ENCODE results near the gene ZNF480. TPM values are rescaled to one million over a fixed set of nuclear protein-coding genes. Genes with fewer than 3 reads are reported as not detected.

ZNF480 gene
- total and polyA plus RNA-seq, 4 donors: 1.8 to 7.3 (median 3.4) TPM

- Histone ChIP-seq H3K9ac (ENCODE audit: low read depth in 1 of 2, low read length in 2 of 2) (no peak overlapping the region), H3K36me3 (ENCODE audit: control insufficient read depth in 4 of 4, insufficient read depth in 3 of 4, low read depth in 1 of 4, low read length in 3 of 4) (peaks cover 0 to 5% (median 3%) of the 10 kb centered on the region in 4 donors), H3K9me3 (ENCODE audit: control insufficient read depth in 4 of 4, low read length in 3 of 4) (peaks cover 14 to 58% (median 33%) of the 10 kb centered on the region in 4 donors), H3K4me3 (ENCODE audit: low read depth in 1 of 3, low read length in 3 of 3) (peak overlapping the region; percentile 71 to 93 (median 86)), H3K27me3 (ENCODE audit: control insufficient read depth in 4 of 4, insufficient read depth in 4 of 4, low read length in 3 of 4) (no peaks in the 10 kb centered on the region), H3K4me1 (ENCODE audit: control insufficient read depth in 4 of 4, insufficient read depth in 4 of 4, low read length in 3 of 4) (no peaks in the 10 kb centered on the region), H3K27ac (ENCODE audit: low read depth in 1 of 2, low read length in 2 of 2) (peak overlapping the region; percentile 71 to 89)
- WGBS: 42% methylated on average over 7 of the region's 7 CpGs
- TF ChIP-seq EGR1 (IDR thresholded peaks at IDR 0.05; ENCODE audit: low read depth in 2 of 2): no peak
- no peak for TF ChIP-seq TAF1 (conservative IDR thresholded peaks at IDR 0.05)
- TF ChIP-seq NR2F2 (IDR thresholded peaks at IDR 0.05): no peak
- TF ChIP-seq YY1 (IDR thresholded peaks at IDR 0.05): no peak
- no peak for TF ChIP-seq GABPA (IDR thresholded peaks at IDR 0.05 in 1 of 2, conservative IDR thresholded peaks at IDR 0.05 in 1 of 2)
- no peak for TF ChIP-seq RXRA (IDR thresholded peaks at IDR 0.05)
- no peak for TF ChIP-seq REST (IDR thresholded peaks at IDR 0.05)
- TF ChIP-seq, protein P1, sequence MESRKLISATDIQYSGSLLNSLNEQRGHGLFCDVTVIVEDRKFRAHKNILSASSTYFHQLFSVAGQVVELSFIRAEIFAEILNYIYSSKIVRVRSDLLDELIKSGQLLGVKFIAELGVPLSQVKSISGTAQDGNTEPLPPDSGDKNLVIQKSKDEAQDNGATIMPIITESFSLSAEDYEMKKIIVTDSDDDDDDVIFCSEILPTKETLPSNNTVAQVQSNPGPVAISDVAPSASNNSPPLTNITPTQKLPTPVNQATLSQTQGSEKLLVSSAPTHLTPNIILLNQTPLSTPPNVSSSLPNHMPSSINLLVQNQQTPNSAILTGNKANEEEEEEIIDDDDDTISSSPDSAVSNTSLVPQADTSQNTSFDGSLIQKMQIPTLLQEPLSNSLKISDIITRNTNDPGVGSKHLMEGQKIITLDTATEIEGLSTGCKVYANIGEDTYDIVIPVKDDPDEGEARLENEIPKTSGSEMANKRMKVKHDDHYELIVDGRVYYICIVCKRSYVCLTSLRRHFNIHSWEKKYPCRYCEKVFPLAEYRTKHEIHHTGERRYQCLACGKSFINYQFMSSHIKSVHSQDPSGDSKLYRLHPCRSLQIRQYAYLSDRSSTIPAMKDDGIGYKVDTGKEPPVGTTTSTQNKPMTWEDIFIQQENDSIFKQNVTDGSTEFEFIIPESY (IDR thresholded peaks at IDR 0.05): no peak
- DNase-seq (ENCODE audit: low spot score): no peak
Measured at GRCh38 chr19:52370341-52370710, 73.4 kb downstream of the ZNF480 start.

Small RNAs within 50 kb of the gene (small RNA-seq; reads per million reads assigned to genes)
- 0.13 reads per million for gene MIR643
- gene RF00019: not detected

Other genes starting within 250 kb of the ZNF480 start
- gene ZNF432, start 248.3 kb upstream of the ZNF480 start, total RNA-seq: 1 to 10 TPM; 2.8 to 4.8 TPM
- gene ZNF432, start 248.3 kb upstream of the ZNF480 start, polyA plus RNA-seq: under 1 TPM; 0.83 to 0.99 TPM
- 10 to 100 TPM in 1 of 2 donors, 1 to 10 TPM in 1; 5.9 to 11.1 TPM for gene ZNF841, start 201.4 kb upstream of the ZNF480 start, total RNA-seq
- gene ZNF841, start 201.4 kb upstream of the ZNF480 start, polyA plus RNA-seq: 1 to 10 TPM in 1 of 2 donors, under 1 TPM in 1; 0.86 to 2.5 TPM
- gene ZNF616, start 157.2 kb upstream of the ZNF480 start, total RNA-seq: 1 to 10 TPM; 4.1 TPM
- gene ZNF616, start 157.2 kb upstream of the ZNF480 start, polyA plus RNA-seq: 1 to 10 TPM; 1.5 to 3.0 TPM
- 1 to 10 TPM; 1.9 to 3.1 TPM for gene ZNF836, start 125.5 kb upstream of the ZNF480 start, total RNA-seq
- gene ZNF836, start 125.5 kb upstream of the ZNF480 start, polyA plus RNA-seq: 1 to 10 TPM in 1 of 2 donors, under 1 TPM in 1; 0.85 to 1.7 TPM
- 10 to 100 TPM; 33.6 to 58.1 TPM for gene PPP2R1A, start 107.1 kb upstream of the ZNF480 start, total RNA-seq
- 10 to 100 TPM; 61.6 TPM for gene PPP2R1A, start 107.1 kb upstream of the ZNF480 start, polyA plus RNA-seq
- gene ZNF766, start 27.6 kb upstream of the ZNF480 start, total RNA-seq: 1 to 10 TPM; 4.0 to 4.9 TPM
- 1 to 10 TPM; 1.6 to 3.5 TPM for gene ZNF766, start 27.6 kb upstream of the ZNF480 start, polyA plus RNA-seq
- gene ZNF610, start 39.1 kb downstream of the ZNF480 start, total RNA-seq: under 1 TPM; 0.08 to 0.89 TPM
- under 1 TPM; 0.21 to 0.25 TPM for gene ZNF610, start 39.1 kb downstream of the ZNF480 start, polyA plus RNA-seq
- 1 to 10 TPM; 2.2 to 3.3 TPM for gene ZNF880, start 72.8 kb downstream of the ZNF480 start, total RNA-seq
- gene ZNF880, start 72.8 kb downstream of the ZNF480 start, polyA plus RNA-seq: 1 to 10 TPM; 2.1 to 2.6 TPM
- gene ZNF528, start 100.7 kb downstream of the ZNF480 start, total RNA-seq: 1 to 10 TPM; 4.2 to 5.5 TPM
- gene ZNF528, start 100.7 kb downstream of the ZNF480 start, polyA plus RNA-seq: 1 to 10 TPM in 1 of 2 donors, under 1 TPM in 1; 0.82 to 1.8 TPM
- gene ZNF534, start 132.0 kb downstream of the ZNF480 start, total RNA-seq: not detected
- not detected for gene ZNF534, start 132.0 kb downstream of the ZNF480 start, polyA plus RNA-seq
- gene ZNF578, start 156.4 kb downstream of the ZNF480 start, total RNA-seq: under 1 TPM; 0.25 to 0.56 TPM
- gene ZNF578, start 156.4 kb downstream of the ZNF480 start, polyA plus RNA-seq: under 1 TPM in 1 of 2 donors, not detected in 1; 0.09 TPM
- gene ZNF808, start 230.5 kb downstream of the ZNF480 start, total RNA-seq: 1 to 10 TPM; 8.7 to 9.4 TPM
- 1 to 10 TPM in 1 of 2 donors, under 1 TPM in 1; 0.88 to 1.7 TPM for gene ZNF808, start 230.5 kb downstream of the ZNF480 start, polyA plus RNA-seq

Measured in liver (tissue), 10 donors.